ENCODE data around the gene PTX4.

The PTX4 gene

GRCh38 chr16:1506494-1507213 lies 17.9 kb upstream of the PTX4 start:
- Histone ChIP-seq H3K27me3 (replicated peaks; ENCODE audit: control insufficient read depth, insufficient read depth, low read length) (no peaks in the 10 kb centered on the region), H3K36me3 (ENCODE audit: control insufficient read depth, insufficient read depth, low read length) (peaks cover 22% of the 10 kb centered on the region), H3K4me3 (replicated peaks; ENCODE audit: low read depth, low read length) (no peak overlapping the region)
- DNase-seq (ENCODE audit: extremely low read depth, insufficient read length) = no peak
- TF ChIP-seq CTCF (IDR thresholded peaks at IDR 0.05; ENCODE audit: insufficient read depth, low read length, poor library complexity, severe bottlenecking) = no peak

- no peak for DNase-seq (ENCODE audit: extremely low read depth, insufficient read length)
- TF ChIP-seq CTCF (IDR thresholded peaks at IDR 0.05; ENCODE audit: insufficient read depth, low read length, poor library complexity, severe bottlenecking) = no peak
- Histone ChIP-seq H3K36me3 (ENCODE audit: control insufficient read depth, insufficient read depth, low read length) (peaks cover 24% of the 10 kb centered on the region), H3K27me3 (replicated peaks; ENCODE audit: control insufficient read depth, insufficient read depth, low read length) (no peaks in the 10 kb centered on the region), H3K4me3 (replicated peaks; ENCODE audit: low read depth, low read length) (no peak overlapping the region)
Measured at GRCh38 chr16:1505912-1506311, 17.2 kb upstream of the PTX4 start.

DNA sequence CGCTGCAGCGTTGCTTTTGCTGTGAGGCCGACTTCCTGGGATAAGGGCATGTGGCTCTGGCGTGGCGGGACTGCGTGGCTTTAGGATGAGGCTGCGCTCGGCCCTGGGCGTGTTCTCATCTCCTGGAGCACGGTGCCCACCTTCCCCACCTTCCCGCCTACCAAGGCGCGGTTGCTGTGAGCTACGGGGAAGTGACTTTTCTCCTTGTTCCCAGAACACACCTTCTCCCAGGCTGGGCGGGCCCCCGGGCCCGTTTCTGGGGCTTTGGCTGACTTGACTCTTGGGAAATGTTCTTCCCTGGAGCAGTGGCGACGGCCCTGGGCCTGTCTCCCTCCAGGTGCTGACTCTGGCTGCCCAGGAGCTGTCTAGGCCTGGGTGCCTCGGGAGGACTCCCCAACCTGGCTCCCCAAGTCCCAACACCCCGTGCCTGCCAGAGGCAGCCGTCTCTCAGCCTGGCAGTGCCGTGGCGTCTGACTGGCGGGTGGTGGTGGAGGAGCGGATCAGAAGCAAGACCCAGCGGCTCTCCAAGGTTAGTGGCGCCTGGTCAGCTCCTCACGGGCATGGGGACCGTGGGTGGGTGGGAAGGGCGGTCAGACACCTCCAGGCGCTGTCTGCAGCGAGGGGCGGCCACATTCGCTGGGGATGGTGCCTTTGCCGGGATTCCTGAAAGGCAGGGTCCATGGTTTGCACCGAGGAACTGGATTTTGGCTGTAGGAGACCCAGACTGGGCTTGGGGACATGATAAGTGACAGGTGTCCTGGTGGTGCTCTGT lies 16.5 kb upstream of the PTX4 start:
- Histone ChIP-seq H3K27me3 (replicated peaks; ENCODE audit: control insufficient read depth, insufficient read depth, low read length) (no peaks in the 10 kb centered on the region), H3K36me3 (ENCODE audit: control insufficient read depth, insufficient read depth, low read length) (peaks cover 25% of the 10 kb centered on the region), H3K4me3 (replicated peaks; ENCODE audit: low read depth, low read length) (no peak overlapping the region)
- no peak for DNase-seq (ENCODE audit: extremely low read depth, insufficient read length)
- no peak for TF ChIP-seq CTCF (IDR thresholded peaks at IDR 0.05; ENCODE audit: insufficient read depth, low read length, poor library complexity, severe bottlenecking)

DNA sequence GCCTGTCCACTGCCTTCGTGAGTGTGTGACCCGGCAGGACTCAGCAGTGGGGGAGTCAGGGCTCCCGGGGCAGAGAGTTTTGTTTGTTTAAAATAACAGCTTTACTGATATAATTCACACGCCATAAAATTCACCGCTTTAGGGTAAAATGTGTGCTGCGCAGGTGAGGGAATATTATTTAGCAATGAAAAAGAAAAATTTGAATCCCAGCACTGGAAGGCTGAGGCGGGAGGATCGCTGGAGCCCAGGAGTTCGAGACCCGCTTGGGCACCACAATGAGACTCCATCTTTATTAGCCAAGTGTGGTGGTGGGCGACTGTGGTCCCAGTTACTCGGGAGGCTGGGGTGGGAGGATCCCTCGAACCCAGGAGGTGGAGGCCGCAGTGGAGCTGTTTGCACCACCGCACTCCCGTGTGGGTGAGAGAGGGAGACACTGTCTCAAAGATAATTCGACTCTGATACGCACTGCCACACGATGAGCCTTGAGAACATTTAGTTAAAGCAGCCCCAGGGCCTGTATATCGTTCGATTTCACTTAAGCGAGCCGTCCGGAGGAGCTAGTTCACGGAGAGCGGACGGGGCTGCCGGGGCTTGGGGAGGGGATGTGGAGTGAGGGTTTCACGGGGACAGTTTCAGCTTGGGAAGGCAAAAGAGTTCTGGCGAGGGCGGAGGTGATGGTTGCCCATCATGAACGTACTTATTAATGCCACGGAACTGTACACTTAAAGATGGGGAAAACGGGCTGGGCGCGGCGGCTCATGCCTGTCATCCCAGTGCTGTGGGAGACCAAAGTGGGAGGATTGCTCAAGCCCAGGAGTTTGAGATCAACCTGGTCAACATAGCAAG lies 14.6 kb upstream of the PTX4 start:
- Histone ChIP-seq H3K4me3 (replicated peaks; ENCODE audit: low read depth, low read length) (no peak overlapping the region), H3K27me3 (replicated peaks; ENCODE audit: control insufficient read depth, insufficient read depth, low read length) (no peaks in the 10 kb centered on the region), H3K36me3 (ENCODE audit: control insufficient read depth, insufficient read depth, low read length) (peaks cover 26% of the 10 kb centered on the region)
- TF ChIP-seq CTCF (IDR thresholded peaks at IDR 0.05; ENCODE audit: insufficient read depth, low read length, poor library complexity, severe bottlenecking) = no peak
- DNase-seq (ENCODE audit: extremely low read depth, insufficient read length) = peak; percentile 6

DNA sequence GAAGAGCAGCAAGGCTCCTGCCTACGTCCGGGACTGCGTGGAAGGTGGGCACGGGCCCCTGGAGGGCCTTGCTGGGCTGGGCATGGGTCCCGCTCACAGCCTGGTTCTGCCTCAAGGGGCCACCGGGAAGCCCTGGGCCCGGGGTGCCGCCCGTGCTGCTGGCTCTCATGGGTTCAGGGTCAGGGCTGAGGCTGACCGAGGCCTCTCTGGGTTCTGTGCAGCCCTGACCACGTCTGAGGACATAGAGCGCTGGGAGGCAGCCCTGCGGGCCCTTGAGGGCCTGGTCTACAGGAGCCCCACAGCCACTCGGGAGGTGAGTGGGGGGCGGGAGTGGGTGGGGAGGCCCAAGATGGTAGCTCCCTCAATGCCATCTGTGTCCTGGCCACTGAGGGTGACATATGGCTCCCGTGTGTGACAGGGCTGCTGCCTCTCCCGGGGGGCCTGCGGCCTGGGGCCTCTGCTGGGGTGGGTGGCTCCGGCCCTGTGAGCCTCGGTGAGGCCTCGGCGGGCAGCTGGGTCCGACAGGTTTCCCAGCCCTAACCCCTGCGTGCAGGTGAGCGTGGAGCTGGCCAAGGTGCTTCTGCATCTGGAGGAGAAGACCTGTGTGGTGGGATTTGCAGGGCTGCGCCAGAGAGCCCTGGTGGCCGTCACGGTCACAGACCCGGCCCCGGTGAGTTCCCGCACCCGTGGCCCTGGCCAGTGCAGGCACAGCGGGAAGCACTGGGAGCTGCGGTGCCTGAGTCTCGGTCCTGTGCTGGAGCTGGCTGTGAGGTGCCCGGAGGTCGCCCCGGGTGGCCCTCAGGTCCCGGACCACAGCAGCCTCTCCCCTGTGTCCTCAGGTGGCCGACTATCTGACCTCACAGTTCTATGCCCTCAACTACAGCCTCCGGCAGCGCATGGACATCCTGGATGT lies 13.6 kb upstream of the PTX4 start:
- Histone ChIP-seq H3K36me3 (ENCODE audit: control insufficient read depth, insufficient read depth, low read length) (peaks cover 26% of the 10 kb centered on the region), H3K27me3 (replicated peaks; ENCODE audit: control insufficient read depth, insufficient read depth, low read length) (no peaks in the 10 kb centered on the region), H3K4me3 (replicated peaks; ENCODE audit: low read depth, low read length) (no peak overlapping the region)
- peak; percentile 3 for DNase-seq (ENCODE audit: extremely low read depth, insufficient read length)
- TF ChIP-seq CTCF (IDR thresholded peaks at IDR 0.05; ENCODE audit: insufficient read depth, low read length, poor library complexity, severe bottlenecking) = no peak
